ENCODE measurements around the gene VPS9D1.
"Not testable (repeated sequence)": the region's sequence is repeated elsewhere in the genome, so short reads cannot be mapped to it uniquely, and the experiment has no call there.

VPS9D1 gene

GRCh38 chr16:89709166-89709565, 11.5 kb downstream of the VPS9D1 start:
- no peak for FAIRE-seq

DNA sequence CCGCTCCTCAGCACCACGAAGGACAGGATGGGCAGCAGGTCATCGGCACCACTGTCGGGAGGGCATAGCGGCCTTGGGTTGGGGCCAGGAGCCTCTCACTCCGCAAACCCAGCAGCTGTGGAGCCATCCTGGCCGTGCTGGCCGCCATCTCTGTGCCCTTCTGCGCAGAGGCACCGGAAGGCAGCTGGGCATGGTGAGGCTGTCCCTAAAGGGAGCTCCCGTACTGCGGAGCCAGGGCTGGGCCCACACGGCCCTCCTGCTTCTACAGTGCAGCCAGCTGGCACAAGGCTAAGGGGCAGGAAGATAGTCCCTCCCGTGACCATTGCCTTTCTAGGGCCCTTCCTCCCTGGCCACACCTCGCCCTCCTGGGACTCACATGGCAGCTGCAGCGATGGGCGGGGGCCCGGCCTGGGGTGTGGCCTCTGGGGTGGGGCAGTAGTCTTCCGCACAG, 12.2 kb downstream of the VPS9D1 start:
- FAIRE-seq, result no peak

GRCh38 chr16:89707695-89708094, 13.0 kb downstream of the VPS9D1 start:
- no peak for FAIRE-seq

DNA sequence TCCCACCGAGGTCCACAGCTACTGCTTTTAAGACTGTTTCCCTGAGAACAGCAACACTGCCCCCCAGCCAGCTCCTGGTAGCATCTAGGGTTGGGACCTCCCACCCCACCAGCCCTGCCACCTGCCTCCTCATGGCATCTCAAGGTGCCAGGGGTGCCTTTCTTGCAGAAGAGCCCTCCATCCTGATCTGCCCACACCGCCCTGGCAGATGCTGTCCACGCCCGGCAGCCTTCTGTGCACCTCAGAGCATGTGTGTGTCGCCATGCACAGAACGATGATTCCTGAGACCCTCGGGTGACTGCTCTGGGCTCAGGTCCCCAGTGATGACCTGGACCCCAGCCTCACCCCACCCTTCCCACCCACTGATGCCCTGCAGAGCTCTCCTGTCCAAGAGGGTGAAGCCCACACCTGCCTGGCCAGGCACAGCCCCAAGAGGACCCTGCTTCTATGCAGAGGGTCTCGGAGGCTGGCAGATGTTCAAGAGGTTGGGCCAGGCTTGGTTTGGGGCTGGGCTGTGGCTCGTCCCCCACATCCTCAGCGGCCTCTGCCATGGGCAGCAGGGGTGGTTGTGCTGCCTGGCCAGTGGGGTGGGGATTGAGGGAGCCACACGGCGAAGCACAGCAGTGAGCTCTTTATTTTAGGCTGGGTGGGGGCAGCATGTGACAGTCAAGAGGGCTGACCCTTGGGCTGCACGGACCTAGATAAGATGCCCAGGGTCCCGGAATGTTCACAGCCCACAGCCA, 14.0 kb downstream of the VPS9D1 start:
- no peak for FAIRE-seq

DNA sequence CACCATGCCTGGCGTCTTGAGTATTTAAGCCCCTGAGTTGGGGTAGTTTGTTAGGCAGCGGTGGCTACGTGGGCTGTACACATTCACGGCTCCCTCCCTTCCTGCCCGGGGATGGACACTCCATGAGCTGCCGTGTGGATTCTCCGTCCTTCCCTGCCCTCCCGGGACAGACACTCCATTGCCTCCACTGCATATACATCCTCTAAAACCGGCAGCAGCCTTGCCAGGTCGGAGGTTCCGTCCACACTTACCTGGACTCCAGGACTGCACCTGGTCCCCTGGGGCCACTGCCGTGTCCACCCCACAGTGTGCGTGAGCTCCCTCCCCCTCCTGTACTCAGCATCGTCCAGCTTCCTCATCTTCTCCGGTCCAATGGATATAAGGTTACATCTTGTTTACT, 15.7 kb downstream of the VPS9D1 start:
- no peak for FAIRE-seq

- FAIRE-seq, result no peak
These were observed 16.4 kb downstream of the VPS9D1 start for GRCh38 chr16:89704281-89704680.

GRCh38 chr16:89701425-89702406, 19.0 kb downstream of the VPS9D1 start, which contains the start of gene SPATA2L:
Gene SPATA2L, minus strand, starts transcription at chr16:89701705. Its CDS starts 473 bp downstream, at chr16:89701232.
- FAIRE-seq, result peak; percentile 20

GRCh38 chr16:89700649-89701424, 19.9 kb downstream of the VPS9D1 start:
- no peak for FAIRE-seq

GRCh38 chr16:89700100-89700648, 20.5 kb downstream of the VPS9D1 start:
- FAIRE-seq, result peak; percentile 81

GRCh38 chr16:89699629-89700099, 21.0 kb downstream of the VPS9D1 start:
- FAIRE-seq, result not testable (repeated sequence)

DNA sequence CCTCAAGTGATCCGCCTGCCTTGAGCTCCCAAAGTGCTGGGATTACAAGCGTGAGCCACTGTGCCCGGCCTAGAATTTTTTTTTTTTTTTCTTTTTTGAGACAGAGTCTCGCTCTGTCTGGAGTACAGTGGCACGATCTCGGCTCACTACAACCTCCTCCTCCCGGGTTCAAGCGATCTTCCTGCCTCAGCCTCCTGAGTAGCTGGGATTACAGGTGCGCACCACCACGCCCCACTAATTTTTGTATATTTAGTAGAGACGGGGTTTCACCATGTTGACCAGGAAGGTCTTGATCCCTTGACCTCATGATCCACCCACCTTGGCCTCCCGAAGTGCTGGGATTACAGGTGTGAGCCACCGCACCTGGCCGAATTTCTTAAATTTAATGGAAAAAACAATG, 22.0 kb downstream of the VPS9D1 start:
- not testable (repeated sequence) for FAIRE-seq

DNA sequence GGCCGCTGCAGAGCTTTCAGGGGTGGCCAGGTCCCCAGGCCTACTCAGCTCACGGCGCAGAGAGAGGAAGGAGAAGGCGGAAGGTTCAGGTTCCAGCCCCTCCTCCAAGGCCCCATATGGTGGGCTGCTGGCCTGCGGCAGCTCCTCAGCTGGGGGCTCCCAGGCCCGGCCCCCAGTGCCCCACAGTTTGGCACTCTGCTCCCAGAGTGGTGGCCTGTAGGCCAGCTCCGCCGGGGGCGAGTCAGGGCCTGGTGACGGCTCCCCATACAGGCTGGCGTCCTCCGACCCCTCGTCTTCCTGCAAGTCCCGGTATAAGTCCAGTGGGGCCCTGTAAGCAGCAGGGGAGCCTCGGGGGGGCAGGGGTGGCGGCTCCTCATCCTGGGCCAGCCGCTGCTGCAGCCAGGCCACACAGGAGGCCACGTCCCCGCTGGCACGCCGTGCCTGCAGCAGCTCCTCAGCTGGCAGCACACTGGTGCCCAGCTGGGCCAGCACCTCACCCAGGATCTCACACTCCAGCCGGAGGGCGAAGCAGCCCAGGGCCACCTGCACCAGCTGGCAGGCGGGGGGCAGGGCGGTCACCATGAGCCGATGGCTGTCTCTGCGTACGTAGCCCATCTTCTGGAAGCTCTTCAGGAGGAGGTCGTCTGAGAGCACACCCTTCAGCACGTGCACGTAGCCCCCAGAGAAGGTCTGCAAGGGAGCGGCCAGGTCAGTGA, 22.9 kb downstream of the VPS9D1 start:
- no peak for FAIRE-seq

GRCh38 chr16:89697161-89697615, 23.5 kb downstream of the VPS9D1 start:
- FAIRE-seq, result no peak

DNA sequence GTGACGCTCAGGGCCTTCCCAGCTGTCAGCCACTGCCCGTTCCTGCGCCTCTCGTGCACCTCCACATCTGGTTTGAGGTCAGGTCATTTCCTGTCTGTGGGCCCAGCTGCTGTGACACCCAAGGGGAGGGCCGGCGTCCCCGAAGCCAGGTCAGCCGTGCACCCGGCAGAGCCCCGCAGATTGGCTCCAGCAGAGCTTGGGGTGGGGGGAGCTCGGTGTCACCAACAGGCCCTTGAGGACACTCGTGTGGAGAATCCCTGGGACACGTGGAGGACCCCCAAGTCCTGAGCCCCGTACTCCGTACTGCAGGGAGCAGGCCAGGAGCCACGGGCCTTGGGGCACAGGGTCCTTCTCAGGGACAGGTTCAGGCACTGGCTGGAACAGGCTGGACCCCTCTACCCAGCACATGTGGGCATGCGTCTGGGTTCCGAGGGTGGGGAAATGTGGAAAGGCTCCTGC, 24.0 kb downstream of the VPS9D1 start:
- no peak for FAIRE-seq

GRCh38 chr16:89695875-89696669, 24.6 kb downstream of the VPS9D1 start:
- FAIRE-seq, result no peak

DNA sequence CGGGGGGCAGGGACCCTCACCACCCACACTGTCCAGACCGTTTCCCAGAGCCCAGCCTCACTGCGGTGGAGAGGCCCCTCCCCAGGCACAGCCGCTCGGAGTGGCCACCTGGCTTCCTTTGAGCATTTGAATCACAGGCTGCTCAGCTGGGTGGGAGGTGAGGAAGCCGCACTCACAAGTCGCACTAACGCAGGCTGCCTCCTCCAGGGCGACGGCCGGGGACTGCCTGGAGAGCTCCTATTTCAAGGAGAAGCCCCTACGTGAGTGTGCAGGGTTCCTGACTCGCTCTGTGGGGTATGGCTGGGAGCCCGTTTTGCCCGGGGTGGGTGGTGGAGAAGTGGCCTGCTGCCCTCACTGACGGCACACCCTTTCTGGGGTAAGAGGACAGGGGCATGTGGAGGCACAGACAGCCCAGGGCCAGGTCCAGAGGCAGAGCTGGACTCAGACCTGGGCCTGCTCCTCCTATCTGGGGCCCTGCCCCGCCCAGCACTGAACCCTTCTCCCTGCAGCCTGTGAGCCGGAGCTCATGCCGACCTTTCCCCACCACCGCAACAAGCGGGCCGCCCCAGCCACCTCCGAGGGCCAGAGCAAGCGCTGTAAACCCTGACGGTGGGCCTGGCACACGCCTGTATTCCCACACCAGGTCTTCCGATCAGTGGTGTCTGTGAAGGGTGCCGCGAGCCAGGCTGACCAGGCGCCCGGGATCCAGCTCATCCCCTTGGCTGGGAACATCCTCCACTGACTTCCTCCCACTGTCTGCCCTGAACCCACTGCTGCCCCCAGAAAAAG, 25.4 kb downstream of the VPS9D1 start:
- FAIRE-seq, result no peak

- FAIRE-seq, result not testable (repeated sequence)
These were observed 26.0 kb downstream of the VPS9D1 start for GRCh38 chr16:89694784-89695085.

DNA sequence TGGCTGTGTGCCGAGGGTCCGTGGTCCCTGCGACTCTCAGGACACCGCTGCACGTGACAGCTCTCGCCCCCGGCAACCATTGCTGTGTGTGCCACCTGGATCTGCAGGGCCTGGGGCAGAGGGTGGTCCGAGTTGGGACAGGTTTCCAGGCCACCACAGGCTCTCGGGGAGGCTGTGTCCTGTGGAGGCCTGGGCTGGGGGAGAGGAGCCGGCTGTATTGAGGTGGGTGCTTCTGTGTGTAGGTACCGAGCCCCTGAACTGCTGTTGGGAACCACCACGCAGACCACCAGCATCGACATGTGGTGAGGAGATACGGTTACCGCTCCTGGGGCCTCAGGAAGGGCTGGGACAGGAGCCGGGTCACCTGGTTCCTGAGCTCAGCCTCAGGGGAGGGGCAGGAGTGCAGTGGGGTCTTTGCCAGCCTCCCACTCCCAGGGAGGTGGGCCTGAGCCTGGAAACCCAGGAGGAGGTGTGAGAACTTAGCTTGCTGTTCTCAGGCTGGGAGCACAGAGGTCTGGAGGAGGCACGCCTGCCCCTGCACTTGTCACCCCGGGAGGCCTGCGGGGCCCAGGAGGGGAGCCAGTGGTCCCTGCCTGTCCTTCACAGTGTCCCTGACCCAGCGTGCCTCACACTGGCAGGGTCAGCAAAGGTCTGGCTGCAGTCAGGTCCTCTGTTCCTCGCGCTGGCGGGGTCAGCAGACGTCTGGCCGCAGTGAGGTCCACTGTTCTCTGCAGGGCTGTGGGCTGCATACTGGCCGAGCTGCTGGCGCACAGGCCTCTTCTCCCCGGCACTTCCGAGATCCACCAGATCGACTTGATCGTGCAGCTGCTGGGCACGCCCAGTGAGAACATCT, 26.5 kb downstream of the VPS9D1 start:
- no peak for FAIRE-seq

DNA sequence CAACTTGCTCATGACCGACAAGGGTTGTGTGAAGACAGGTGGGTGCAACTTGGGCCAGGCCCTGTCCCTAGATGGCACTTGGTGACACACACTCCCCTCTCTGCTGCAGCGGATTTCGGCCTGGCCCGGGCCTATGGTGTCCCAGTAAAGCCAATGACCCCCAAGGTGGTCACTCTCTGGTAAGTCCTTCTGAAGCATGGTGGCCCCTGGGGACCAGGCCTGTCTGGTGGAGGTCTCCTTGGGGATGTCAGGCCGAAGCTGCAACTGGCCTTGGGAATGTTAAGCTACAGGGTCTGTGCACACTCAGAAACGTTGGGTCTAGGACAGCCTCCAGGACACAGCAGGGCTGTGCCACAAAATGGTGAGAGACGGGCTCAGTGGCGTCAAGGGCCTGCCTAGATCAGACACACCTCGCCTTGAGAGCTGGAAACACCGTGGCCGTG, 27.4 kb downstream of the VPS9D1 start:
- FAIRE-seq, result no peak
